ENCODE results near the gene DDX50.
"Not testable (repeated sequence)": the region's sequence is repeated elsewhere in the genome, so short reads cannot be mapped to it uniquely, and the experiment has no call there.

DDX50 gene, protein sequence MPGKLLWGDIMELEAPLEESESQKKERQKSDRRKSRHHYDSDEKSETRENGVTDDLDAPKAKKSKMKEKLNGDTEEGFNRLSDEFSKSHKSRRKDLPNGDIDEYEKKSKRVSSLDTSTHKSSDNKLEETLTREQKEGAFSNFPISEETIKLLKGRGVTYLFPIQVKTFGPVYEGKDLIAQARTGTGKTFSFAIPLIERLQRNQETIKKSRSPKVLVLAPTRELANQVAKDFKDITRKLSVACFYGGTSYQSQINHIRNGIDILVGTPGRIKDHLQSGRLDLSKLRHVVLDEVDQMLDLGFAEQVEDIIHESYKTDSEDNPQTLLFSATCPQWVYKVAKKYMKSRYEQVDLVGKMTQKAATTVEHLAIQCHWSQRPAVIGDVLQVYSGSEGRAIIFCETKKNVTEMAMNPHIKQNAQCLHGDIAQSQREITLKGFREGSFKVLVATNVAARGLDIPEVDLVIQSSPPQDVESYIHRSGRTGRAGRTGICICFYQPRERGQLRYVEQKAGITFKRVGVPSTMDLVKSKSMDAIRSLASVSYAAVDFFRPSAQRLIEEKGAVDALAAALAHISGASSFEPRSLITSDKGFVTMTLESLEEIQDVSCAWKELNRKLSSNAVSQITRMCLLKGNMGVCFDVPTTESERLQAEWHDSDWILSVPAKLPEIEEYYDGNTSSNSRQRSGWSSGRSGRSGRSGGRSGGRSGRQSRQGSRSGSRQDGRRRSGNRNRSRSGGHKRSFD

GRCh38 chr10:68901105-68901927 lies at the start of gene DDX50:
Gene DDX50, plus strand, starts transcription at chr10:68901315. Its CDS starts 70 bp downstream, at chr10:68901385.
- DNase-seq = peak; percentile 94

- no peak for DNase-seq
Observed at GRCh38 chr10:68856352-68856751, 44.8 kb upstream of the DDX50 start.

DNA sequence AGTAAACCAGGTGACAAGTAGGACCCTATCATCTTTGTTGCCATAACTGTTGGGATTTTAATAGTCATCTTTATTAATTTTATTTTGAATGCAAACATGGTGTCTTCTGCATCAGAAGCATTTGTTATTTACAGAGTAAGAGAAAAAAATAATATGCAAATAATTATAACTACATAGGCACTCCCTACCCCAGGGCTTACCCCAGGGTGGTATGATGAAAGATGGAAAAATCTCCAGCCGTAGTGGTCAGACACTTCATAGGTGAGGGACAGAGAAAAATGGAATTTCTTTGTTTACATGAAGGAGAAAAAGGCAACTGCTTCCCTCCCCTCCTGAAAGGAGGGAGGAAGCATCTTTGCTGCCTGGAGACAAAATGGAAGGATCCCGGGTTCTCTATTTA lies 44.1 kb upstream of the DDX50 start:
- DNase-seq = no peak

- no peak for DNase-seq
Observed at GRCh38 chr10:68861253-68861652, 39.9 kb upstream of the DDX50 start.

DNA sequence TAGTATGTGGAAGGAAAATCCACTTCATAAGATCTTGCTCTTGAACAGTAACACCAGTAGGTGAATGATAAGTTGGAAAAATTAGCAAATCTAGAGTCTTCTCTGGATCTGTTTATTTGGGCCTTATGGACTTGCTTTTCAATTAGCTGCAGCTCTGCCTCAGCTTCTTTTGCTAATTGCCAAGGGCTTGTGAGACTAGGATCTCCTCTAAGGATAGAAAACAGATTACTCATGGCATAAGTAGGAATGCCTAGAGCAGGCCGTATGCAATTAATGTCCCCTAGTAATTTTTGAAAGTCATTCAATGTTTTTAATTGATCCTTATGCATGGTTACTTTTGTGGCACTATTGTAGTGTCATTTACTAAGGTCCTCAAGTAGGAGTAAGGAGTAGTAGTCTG lies 36.5 kb upstream of the DDX50 start:
- DNase-seq = no peak

DNA sequence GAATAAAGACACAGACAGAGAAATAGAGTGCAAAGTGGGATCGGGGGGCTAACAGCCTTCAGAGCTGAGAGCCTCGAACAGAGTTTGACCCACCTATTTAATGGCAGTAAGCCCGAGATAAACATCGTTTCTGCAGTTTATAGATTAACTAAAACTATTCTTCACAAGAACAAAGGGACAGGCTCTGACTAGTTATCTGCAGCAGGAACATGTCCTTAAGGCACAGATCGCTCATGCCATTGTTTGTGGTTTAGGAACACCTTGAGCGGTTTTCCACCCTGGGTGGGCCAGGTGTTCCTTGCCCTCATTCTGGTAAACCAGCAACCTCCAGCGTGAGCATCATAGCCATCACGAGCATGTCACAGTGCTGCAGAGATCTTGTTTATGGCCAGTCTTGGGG lies 32.9 kb upstream of the DDX50 start:
- DNase-seq = not testable (repeated sequence)

DNA sequence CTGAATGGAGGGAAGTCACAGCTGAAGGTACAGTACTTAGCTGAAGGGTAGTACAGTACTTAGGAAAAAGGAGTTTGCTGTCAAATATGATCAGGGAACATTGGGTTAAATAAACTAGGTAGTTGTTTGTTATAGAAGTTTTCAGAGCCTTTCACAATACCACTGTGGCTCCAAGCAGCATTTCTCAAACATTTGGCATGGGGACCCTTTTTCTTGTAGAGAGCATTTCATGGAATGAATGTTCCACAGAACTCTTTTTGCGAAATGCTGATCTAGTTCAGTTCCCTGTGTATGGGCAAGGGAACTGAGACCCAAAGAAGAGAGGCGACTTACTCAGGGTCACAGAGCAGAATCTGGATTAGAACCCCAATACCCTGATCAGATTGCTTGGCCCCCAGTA lies 31.5 kb upstream of the DDX50 start:
- no peak for DNase-seq

GRCh38 chr10:68870061-68870460 lies 31.1 kb upstream of the DDX50 start:
- no peak for DNase-seq

DNA sequence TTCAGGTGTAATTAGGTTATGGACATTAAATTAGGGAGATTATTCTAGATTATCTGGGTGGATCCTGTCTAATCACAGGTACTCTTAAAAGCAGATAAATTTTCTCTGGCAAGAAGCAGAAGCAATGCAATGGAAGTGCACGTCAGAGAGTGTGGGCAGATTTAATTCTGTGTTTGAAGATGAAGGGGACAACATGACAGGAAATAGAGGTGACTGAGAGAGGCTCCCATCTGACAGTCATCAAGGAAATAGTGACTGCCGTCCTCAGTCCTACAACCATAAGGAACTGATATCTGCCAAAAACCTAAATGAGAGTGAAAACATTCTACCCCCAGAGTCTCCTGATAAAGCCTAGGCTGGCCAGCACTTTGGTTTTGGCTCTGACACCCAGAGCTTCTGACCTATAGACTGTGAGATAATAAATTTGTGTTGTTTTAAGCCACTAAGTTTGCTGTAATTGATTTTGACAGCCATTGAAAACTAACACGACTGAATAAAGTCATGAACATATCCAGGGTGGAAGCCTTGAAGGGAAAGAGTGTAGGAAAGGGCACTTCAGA lies 30.5 kb upstream of the DDX50 start:
- DNase-seq = no peak

GRCh38 chr10:68871105-68871711 lies 29.9 kb upstream of the DDX50 start:
- DNase-seq = no peak

DNA sequence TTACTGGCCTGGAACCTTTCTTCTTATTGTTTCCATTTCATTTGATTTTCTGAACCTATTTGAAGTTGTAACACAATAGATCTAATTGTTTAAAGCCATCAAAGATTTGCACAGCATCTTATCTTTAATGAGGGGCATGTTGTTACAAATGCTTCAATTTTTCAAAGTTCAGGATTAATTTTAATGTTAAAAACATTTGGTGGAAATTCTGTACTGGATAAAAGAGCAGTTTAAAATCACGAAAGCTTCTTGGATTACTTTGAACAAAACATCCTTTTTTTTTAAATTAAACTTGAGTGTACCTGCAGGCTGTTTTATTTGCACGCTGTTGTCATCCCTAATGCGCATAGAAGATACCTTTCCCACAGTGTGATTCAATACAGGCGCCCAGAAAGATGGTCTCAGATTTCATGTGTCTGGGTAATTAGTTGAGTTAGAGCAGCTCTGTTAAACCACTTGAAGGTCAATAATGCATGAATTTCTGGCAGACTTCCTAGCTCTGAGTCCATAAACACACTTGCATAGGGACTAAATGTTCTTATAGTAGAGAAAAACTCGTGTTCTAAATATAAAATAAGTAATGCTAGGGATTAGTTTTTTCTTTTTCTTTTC lies 29.3 kb upstream of the DDX50 start:
- DNase-seq = no peak

- DNase-seq = no peak
Observed at GRCh38 chr10:68876246-68877138, 24.6 kb upstream of the DDX50 start.

DNA sequence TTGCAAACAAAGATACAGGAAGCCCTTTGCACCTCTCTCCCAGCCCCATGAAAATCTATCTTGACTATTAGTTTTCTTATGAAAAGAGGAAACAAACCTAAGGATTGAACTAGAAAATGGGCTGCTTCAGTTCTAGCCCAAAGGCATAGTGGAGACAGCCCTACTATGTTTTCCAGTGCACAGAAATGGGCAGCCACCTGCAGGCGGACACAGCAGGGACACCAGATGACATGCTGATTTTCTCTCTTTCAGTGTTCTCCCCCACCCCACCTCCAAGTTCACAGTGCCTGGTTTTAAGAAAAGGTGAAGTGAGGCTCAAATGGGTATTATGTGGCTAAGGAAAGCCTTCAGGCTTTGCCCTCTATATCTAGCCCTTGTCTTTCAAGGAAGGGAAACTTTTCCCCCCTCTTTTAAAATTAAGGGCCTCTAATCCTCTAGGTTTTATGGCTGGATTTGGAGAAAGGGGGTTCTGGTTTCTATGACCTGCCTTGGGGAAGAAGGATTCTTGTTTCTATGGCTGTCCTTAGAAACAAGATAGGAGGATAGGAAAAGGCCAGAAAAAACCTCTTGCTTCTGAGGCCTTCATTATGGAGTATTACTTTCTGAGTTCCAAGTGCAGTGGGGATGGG lies 23.5 kb upstream of the DDX50 start:
- DNase-seq = no peak

DNA sequence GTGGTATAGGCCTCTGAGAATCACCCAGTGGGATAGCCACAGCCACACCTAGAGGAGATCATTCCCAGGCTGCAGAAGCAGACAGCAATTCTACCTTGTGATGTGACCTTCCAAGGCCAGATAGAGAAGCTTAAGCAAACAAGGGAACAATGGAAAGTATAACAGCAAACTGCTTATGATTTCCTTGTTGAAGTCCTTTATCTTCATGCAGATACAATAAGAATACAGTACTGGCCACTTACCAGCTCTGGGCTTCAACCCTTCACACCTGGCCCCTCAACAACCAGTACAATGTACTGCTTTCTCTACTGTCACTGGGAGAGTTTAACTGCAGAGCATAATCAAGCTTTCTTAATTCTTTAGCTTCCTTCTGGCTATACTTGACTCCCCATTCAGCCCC lies 22.6 kb upstream of the DDX50 start:
- DNase-seq = no peak

DNA sequence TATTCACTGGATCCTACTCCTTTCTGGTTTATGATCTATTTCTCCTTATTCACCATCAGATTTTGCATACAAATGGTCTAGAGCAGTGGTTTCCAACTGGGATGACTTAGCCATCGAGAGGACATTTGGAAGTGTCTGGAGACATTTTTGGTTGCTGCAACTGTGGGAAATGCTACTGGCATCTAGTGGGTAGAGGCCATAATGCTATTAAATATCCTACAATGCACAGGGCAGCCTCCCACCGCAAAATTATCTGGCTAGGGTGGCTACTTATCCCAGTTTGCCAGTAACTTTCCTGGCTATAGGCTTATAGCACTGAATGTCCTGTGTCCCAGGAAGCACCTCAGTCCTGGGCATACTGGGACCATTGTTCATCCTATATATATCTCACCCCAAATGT lies 21.5 kb upstream of the DDX50 start:
- no peak for DNase-seq

DNA sequence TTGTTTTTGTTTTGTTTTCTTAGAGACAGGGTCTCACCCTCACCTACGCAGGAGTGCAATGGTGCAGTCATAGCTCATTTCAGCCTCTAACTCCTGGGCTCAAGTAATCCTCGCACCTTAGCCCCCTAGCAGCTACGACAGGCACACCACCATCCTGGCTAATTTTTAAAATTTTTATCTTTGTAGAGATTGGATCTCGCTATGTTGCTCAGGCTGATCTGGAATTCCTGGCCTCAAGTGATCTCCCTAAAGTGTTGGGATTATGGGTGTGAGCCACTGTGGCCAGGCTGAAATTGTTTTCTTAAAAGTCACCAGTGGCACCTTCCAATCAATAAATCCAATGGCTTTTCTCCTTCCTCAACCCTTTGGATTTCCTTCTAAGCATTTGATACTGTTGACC lies 20.9 kb upstream of the DDX50 start:
- DNase-seq = no peak

DNA sequence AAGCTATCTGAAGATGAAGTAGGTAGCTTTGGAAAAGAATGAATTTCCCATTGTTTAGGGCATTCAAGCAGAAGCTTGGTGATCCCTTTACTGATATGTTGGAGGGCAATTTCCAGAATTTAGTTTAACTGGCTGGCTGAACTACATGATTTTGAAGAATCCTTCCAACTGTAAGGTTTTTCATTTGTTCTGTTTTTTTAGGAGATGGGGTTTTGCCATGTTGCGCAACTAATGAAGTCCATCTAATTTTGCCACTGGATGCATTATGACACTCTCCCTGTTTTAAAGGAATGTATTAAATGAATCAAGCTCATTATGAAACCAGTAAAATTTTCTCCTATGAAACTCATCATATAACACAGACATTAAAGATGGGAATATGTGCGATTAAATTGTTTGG lies 6.1 kb upstream of the DDX50 start:
- no peak for DNase-seq

GRCh38 chr10:68897336-68897741 lies 3.8 kb upstream of the DDX50 start:
- peak; percentile 44 for DNase-seq

DNA sequence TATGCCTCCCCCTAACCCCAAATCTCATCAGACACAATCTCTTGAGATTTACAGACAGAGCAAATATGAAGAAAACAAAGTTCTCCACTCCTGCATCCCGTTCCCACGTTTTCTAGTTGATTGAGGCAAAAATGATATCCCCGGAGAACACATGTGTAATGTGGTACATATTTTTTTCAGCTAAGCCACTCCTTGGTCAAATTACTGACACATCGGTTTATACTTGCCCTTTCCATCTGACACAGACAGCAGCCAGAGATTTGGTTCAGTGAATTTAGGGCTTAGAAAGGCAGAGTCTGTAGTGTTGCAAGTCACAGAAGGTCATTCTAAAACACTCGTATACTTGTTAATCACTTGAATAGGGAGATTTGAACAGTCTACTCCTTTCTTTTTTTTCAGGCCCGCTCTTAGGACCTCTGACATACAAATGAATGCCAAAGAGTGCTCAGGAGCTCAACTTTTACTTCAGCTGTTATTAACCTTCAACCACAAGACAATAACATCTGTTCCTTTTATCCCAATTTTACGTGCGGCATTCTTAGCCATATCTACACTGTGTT lies 1.8 kb upstream of the DDX50 start:
- DNase-seq = no peak

GRCh38 chr10:68900427-68901104 lies 549 bp upstream of the DDX50 start:
- DNase-seq = peak; percentile 73
